ENCODE measurements around the gene MKLN1. TPM values are rescaled to one million over a fixed set of nuclear protein-coding genes. Genes with fewer than 3 reads are reported as not detected.
"Not testable (repeated sequence)": the region's sequence is repeated elsewhere in the genome, so short reads cannot be mapped to it uniquely, and the experiment has no call there.

MKLN1 gene
- total RNA-seq, 1 donor from 2014 or later, result 55.9 TPM

DNA sequence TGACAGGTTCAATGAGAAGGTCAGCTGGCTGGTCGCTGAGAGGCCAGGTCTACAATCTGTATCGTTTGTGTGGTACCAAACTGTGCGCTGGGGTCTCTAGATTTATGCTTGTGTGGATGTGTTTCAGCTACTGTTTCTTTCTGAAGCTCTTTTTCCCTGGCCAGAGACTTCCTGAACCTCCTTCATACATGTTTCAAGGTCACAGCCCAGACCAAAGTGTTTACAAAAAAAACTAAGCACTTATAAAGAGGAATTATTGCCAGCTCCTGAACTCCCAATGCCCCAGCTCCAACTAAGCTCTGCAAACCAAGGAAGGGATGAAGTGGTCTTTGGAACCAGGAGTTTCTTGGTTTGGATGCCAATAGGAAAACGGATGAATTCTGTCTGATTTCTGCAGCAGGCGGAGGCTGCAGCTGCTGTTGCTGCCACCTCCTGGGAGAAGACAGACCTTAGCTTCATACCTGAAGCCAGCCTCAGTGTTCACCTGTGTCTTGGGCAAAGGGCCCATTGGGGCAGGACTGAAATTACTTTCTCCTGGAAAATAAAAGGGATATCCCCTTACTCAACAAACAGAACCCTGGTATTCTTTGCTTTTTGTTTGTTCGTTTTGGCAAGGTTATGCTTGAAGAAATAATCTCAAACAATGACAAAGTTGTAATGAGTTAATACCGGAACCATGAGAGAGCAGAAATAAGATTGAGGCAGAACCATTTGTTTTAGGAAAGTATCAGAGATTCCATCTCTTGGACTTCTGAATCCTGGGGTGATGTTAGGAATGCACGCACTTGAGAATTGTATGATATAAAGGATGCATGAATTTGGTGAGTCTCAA, 24.6 kb upstream of the MKLN1 start:
- TF ChIP-seq, protein P1, sequence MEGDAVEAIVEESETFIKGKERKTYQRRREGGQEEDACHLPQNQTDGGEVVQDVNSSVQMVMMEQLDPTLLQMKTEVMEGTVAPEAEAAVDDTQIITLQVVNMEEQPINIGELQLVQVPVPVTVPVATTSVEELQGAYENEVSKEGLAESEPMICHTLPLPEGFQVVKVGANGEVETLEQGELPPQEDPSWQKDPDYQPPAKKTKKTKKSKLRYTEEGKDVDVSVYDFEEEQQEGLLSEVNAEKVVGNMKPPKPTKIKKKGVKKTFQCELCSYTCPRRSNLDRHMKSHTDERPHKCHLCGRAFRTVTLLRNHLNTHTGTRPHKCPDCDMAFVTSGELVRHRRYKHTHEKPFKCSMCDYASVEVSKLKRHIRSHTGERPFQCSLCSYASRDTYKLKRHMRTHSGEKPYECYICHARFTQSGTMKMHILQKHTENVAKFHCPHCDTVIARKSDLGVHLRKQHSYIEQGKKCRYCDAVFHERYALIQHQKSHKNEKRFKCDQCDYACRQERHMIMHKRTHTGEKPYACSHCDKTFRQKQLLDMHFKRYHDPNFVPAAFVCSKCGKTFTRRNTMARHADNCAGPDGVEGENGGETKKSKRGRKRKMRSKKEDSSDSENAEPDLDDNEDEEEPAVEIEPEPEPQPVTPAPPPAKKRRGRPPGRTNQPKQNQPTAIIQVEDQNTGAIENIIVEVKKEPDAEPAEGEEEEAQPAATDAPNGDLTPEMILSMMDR (IDR thresholded peaks at IDR 0.05; ENCODE audit: unreplicated experiment), result peak; percentile 50
- no peak overlapping the region for H3K27ac Mint-ChIP-seq
- H3K27me3 Mint-ChIP-seq, result no peaks in the 10 kb centered on the region
- no peaks in the 10 kb centered on the region for H3K36me3 Mint-ChIP-seq (ENCODE audit: insufficient read depth)
- DNase-seq (ENCODE audit: low spot score, unreplicated experiment), result no peak
- H3K4me3 Mint-ChIP-seq (ENCODE audit: low read depth), result no peak overlapping the region
- H3K4me1 Mint-ChIP-seq (ENCODE audit: low read depth), result peaks cover 3% of the 10 kb centered on the region
- peaks cover 20% of the 10 kb centered on the region for H3K9me3 Mint-ChIP-seq (ENCODE audit: low read depth)

- Mint-ChIP-seq H3K27ac (no peak overlapping the region), H3K4me3 (ENCODE audit: low read depth) (no peak overlapping the region), H3K9me3 (ENCODE audit: low read depth) (peaks cover 24% of the 10 kb centered on the region), H3K36me3 (ENCODE audit: insufficient read depth) (no peaks in the 10 kb centered on the region), H3K4me1 (ENCODE audit: low read depth) (peaks cover under 1% of the 10 kb centered on the region), H3K27me3 (no peaks in the 10 kb centered on the region)
- DNase-seq (ENCODE audit: low spot score, unreplicated experiment), result no peak
- TF ChIP-seq, protein P1 (IDR thresholded peaks at IDR 0.05; ENCODE audit: unreplicated experiment), result no peak
These were observed 22.5 kb upstream of the MKLN1 start for GRCh38 chr7:131305152-131305551.

- H3K27ac Mint-ChIP-seq; H3K36me3 Mint-ChIP-seq (ENCODE audit: insufficient read depth); DNase-seq (ENCODE audit: low spot score, unreplicated experiment); H3K4me1 Mint-ChIP-seq (ENCODE audit: low read depth); H3K4me3 Mint-ChIP-seq (ENCODE audit: low read depth); H3K27me3 Mint-ChIP-seq: not testable (repeated sequence)
- H3K9me3 Mint-ChIP-seq (ENCODE audit: low read depth), result peaks cover 24% of the 10 kb centered on the region
These were observed 21.6 kb upstream of the MKLN1 start for GRCh38 chr7:131306041-131306440.

DNA sequence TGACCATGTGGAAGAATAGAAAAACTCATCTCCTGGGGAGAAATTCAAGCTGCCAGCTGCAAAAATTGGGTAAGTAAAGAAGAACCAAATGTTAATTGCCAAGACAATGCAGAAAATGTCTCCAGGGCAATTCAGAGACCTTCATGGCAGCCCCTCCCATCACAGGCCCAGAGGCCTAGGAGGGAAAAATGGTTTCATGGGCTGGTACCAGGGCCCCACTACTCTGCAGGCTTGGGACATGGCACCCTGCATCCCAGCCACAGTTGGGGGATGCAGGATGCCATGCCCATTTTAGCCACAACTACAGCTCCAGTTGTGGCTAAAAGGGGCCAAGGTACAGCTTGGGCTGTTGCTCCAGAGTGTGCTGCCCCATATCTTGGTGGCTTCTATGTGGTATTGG, 20.9 kb upstream of the MKLN1 start:
- no peak overlapping the region for H3K4me3 Mint-ChIP-seq (ENCODE audit: low read depth)
- peaks cover 24% of the 10 kb centered on the region for H3K9me3 Mint-ChIP-seq (ENCODE audit: low read depth)
- no peak overlapping the region for H3K27ac Mint-ChIP-seq
- DNase-seq (ENCODE audit: low spot score, unreplicated experiment), result no peak
- H3K4me1 Mint-ChIP-seq (ENCODE audit: low read depth), result no peaks in the 10 kb centered on the region
- no peaks in the 10 kb centered on the region for H3K36me3 Mint-ChIP-seq (ENCODE audit: insufficient read depth)
- TF ChIP-seq, protein P1 (IDR thresholded peaks at IDR 0.05; ENCODE audit: unreplicated experiment), result no peak
- H3K27me3 Mint-ChIP-seq, result no peaks in the 10 kb centered on the region

DNA sequence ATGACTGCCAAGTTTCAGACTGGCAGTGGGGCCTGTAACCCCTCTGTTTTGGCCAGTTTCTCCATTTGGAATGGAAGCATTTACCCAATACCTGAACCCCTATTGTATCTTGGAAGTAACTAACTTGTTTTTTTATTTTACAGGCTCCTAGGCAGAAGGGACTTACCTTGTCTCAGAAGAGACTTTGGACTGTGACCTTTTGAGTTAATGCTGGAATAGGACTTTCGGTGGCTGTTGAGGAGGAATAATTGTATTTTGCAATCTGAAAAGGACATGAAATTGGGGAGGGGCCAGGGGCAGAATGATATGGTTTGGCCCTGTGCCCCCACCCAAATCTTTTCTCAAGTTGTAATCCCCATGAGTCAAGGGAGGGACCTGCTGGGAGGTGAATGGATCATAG, 20.0 kb upstream of the MKLN1 start:
- Mint-ChIP-seq H3K4me1 (ENCODE audit: low read depth) (no peaks in the 10 kb centered on the region), H3K36me3 (ENCODE audit: insufficient read depth) (peaks cover 2% of the 10 kb centered on the region), H3K4me3 (ENCODE audit: low read depth) (no peak overlapping the region), H3K27me3 (no peaks in the 10 kb centered on the region), H3K27ac (no peak overlapping the region), H3K9me3 (ENCODE audit: low read depth) (peaks cover 27% of the 10 kb centered on the region)
- TF ChIP-seq, protein P1 (IDR thresholded peaks at IDR 0.05; ENCODE audit: unreplicated experiment), result no peak
- no peak for DNase-seq (ENCODE audit: low spot score, unreplicated experiment)

- Mint-ChIP-seq H3K27me3 (no peaks in the 10 kb centered on the region), H3K9me3 (ENCODE audit: low read depth) (peaks cover 16% of the 10 kb centered on the region), H3K36me3 (ENCODE audit: insufficient read depth) (peaks cover 3% of the 10 kb centered on the region), H3K4me1 (ENCODE audit: low read depth) (no peaks in the 10 kb centered on the region), H3K4me3 (ENCODE audit: low read depth) (no peak overlapping the region), H3K27ac (no peak overlapping the region)
- no peak for DNase-seq (ENCODE audit: low spot score, unreplicated experiment)
- TF ChIP-seq, protein P1 (IDR thresholded peaks at IDR 0.05; ENCODE audit: unreplicated experiment), result no peak
These were observed 14.8 kb upstream of the MKLN1 start for GRCh38 chr7:131312838-131313237.

Data from progenitor cell of endocrine pancreas (in vitro differentiated cells).